Mesenchymal stem cell (in vitro differentiated cells and primary cell): ENCODE results near the gene TMF1.

Experiments
- DNase-seq: peaks from one replicate; pipeline ENCODE4 v3.0.0-alpha.2; 2013
- H2AFZ ChIP-seq: one replicate; pipeline ENCODE4 v1.6.1; 2013; ENCODE audit warnings: low read depth, mild to moderate bottlenecking, control low read depth, inconsistent platforms, low read length, moderate library complexity
- H2AK5ac ChIP-seq: 2 replicates; pipeline ENCODE4 v1.6.1; 2013; ENCODE audit warnings: low read length, moderate library complexity, mild to moderate bottlenecking, inconsistent platforms; ENCODE audit not compliant: severe bottlenecking
- H2BK120ac ChIP-seq: one replicate; pipeline ENCODE4 v1.6.1; 2013; ENCODE audit warnings: low read depth, mild to moderate bottlenecking, inconsistent platforms, low read length, moderate library complexity
- H2BK12ac ChIP-seq, 2 experiments: one replicate each; pipeline ENCODE4 v1.6.1; 2013; ENCODE audit warnings: inconsistent platforms in 2 of 2, low read length in 2 of 2, mild to moderate bottlenecking in 2 of 2, moderate library complexity in 2 of 2, control low read depth in 1 of 2
- H2BK15ac ChIP-seq: one replicate; pipeline ENCODE4 v1.6.1; 2013; ENCODE audit warnings: mild to moderate bottlenecking, low read depth, inconsistent platforms; ENCODE audit not compliant: poor library complexity, severe bottlenecking
- H2BK5ac ChIP-seq: 2 replicates; pipeline ENCODE4 v1.6.1; 2013; ENCODE audit warnings: low read depth, mild to moderate bottlenecking, low read length, control low read depth, inconsistent platforms; ENCODE audit not compliant: poor library complexity, severe bottlenecking
- H3K14ac ChIP-seq, 2 experiments: one replicate each; pipeline ENCODE4 v1.6.1; 2013; ENCODE audit warnings: inconsistent platforms in 2 of 2, low read length in 2 of 2, control low read depth in 1 of 2, mild to moderate bottlenecking in 1 of 2, moderate library complexity in 1 of 2
- H3K18ac ChIP-seq, 2 experiments: one replicate each; pipeline ENCODE4 v1.6.1; 2013; ENCODE audit warnings: inconsistent platforms in 2 of 2, low read length in 2 of 2, control low read depth in 1 of 2, low read depth in 1 of 2, mild to moderate bottlenecking in 1 of 2
- H3K23ac ChIP-seq, 2 experiments: one replicate each; pipeline ENCODE4 v1.6.1; 2013; ENCODE audit warnings: inconsistent platforms in 2 of 2, low read length in 2 of 2, mild to moderate bottlenecking in 2 of 2, moderate library complexity in 2 of 2, control low read depth in 1 of 2
- H3K27ac ChIP-seq: 2 replicates; pipeline ENCODE4 v1.5.1; 2013; ENCODE audit warnings: mild to moderate bottlenecking, moderate library complexity, low read length, control low read depth, inconsistent platforms; ENCODE audit not compliant: poor library complexity, severe bottlenecking
- H3K27me3 ChIP-seq, 2 experiments: 2 replicates each; pipeline versions ENCODE4 v1.6.1 to v1.7.0; 2013; ENCODE audit warnings: low read length in 2 of 2, mild to moderate bottlenecking in 2 of 2, moderate library complexity in 2 of 2, control low read depth in 1 of 2, inconsistent platforms in 1 of 2; ENCODE audit not compliant: control insufficient read depth in 1 of 2, insufficient read depth in 1 of 2
- H3K36me3 ChIP-seq, 2 experiments: 2 replicates each; pipeline versions ENCODE4 v1.6.1 to v1.7.0; 2013; ENCODE audit warnings: low read length in 2 of 2, control low read depth in 1 of 2, inconsistent platforms in 1 of 2, low read depth in 1 of 2, mild to moderate bottlenecking in 1 of 2; ENCODE audit not compliant: insufficient read depth in 2 of 2, control insufficient read depth in 1 of 2
- H3K4ac ChIP-seq, 2 experiments: one replicate each; pipeline ENCODE4 v1.6.1; 2013; ENCODE audit warnings: inconsistent platforms in 2 of 2, low read length in 2 of 2, mild to moderate bottlenecking in 2 of 2, moderate library complexity in 2 of 2, control low read depth in 1 of 2, low read depth in 1 of 2
- H3K4me1 ChIP-seq: 2 replicates; pipeline ENCODE4 v1.6.1; 2013; ENCODE audit warnings: low read depth, low read length, control low read depth; ENCODE audit not compliant: control insufficient read depth, insufficient read depth
- H3K4me2 ChIP-seq: 2 replicates; pipeline ENCODE4 v1.6.1; 2013; ENCODE audit warnings: low read length, mild to moderate bottlenecking, inconsistent platforms; ENCODE audit not compliant: poor library complexity, severe bottlenecking
- H3K4me3 ChIP-seq, 2 experiments: 2 replicates each; pipeline versions ENCODE4 v1.5.1 to v1.7.0; 2013; ENCODE audit warnings: low read length in 2 of 2, mild to moderate bottlenecking in 2 of 2, control low read depth in 1 of 2, low read depth in 1 of 2; ENCODE audit not compliant: insufficient read depth in 1 of 2
- H3K79me1 ChIP-seq: replicated peaks from 2 replicates; pipeline ENCODE4 v1.6.1; 2013; ENCODE audit warnings: mild to moderate bottlenecking, control low read depth, low read length, inconsistent platforms; ENCODE audit not compliant: poor library complexity, severe bottlenecking
- H3K9ac ChIP-seq: 2 replicates; pipeline ENCODE4 v1.7.0; 2013; ENCODE audit warnings: mild to moderate bottlenecking, low read length, moderate library complexity
- H3K9me3 ChIP-seq: 2 replicates; pipeline ENCODE4 v1.7.0; 2013; ENCODE audit warnings: mild to moderate bottlenecking, low read length; ENCODE audit not compliant: control insufficient read depth
- H4K8ac ChIP-seq: one replicate; pipeline ENCODE4 v1.6.1; 2013; ENCODE audit warnings: inconsistent platforms, mild to moderate bottlenecking, low read length, moderate library complexity
- H4K91ac ChIP-seq: one replicate; pipeline ENCODE4 v1.6.1; 2013; ENCODE audit warnings: mild to moderate bottlenecking, low read length, inconsistent platforms
- WGBS: methylation state at CpG from one replicate; pipeline ENCODE4 v1.1.7; 2013; ENCODE audit warnings: mixed read lengths; 5-methylcytosine and 5-hydroxymethylcytosine counted together

Gene TMF1

DNA sequence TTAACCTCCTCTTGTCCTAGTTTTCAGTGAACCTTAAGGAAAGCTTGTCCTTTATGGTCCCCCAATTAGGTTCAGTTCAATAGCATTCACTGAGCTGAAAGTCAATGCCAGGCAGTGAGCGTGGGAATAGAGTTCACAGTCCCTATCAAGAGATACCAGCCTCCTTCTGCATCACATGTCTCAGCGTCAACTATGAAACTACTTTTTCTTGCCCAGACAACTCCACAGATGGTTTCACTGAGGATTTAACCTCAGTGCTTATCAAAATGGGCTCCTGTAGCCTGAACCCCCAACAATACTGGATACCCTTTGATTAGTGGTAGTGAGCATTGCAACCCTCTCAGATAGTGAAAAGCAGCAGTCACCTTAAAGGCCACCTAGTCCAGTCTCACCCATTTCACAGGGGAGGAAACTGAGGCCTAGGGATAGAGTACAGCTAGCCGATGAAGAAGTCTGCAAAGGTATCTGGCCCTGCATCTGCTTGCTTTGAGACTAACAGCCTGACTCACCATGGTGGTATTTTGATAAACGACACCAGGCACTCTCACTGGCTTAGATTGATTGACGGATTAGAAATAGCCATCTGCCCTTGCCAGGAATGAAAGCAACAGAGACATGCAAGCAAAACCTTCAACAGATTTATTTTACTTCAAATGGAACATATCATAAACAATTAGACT lies 29.6 kb upstream of the TMF1 start:
- no peaks in the 10 kb centered on the region for H3K27me3 ChIP-seq
- 60% methylated on average over 5 of the region's 5 CpGs for WGBS
- no peak overlapping the region for H2BK12ac ChIP-seq
- DNase-seq, result peak; percentile 29
- H2AFZ ChIP-seq, result peak overlapping the region; percentile 4
- H3K27ac ChIP-seq, result peak overlapping the region; percentile 65
- H2AK5ac ChIP-seq, result peak overlapping the region; percentile 94
- peak overlapping the region; percentile 96 for H3K9ac ChIP-seq
- H3K14ac ChIP-seq, result peak overlapping the region in 1 of 2 experiments; percentile 7
- no peak overlapping the region for H3K4me2 ChIP-seq
- no peaks in the 10 kb centered on the region for H3K36me3 ChIP-seq
- H4K91ac ChIP-seq, result no peak overlapping the region
- H3K23ac ChIP-seq, result no peak overlapping the region
- no peak overlapping the region for H2BK120ac ChIP-seq
- H3K79me1 ChIP-seq, result peaks cover 4% of the 10 kb centered on the region
- no peak overlapping the region for H4K8ac ChIP-seq
- H3K9me3 ChIP-seq, result no peaks in the 10 kb centered on the region
- H3K18ac ChIP-seq, result no peak overlapping the region
- H2BK5ac ChIP-seq, result no peak overlapping the region
- H2BK15ac ChIP-seq, result no peak overlapping the region
- H3K4me3 ChIP-seq, result no peak overlapping the region
- H3K4ac ChIP-seq, result no peak overlapping the region
- peaks cover 12% of the 10 kb centered on the region for H3K4me1 ChIP-seq

- Histone ChIP-seq H3K9ac (peak within 1 kb of the TSS; percentile 89), H3K79me1 (peaks cover 6% of the 10 kb centered on the region), H2BK5ac (peak within 1 kb of the TSS; percentile 51), H3K14ac (no peak within 1 kb of the TSS), H3K23ac (no peak within 1 kb of the TSS), H3K4me3 (peak within 1 kb of the TSS; percentile 82 to 89), H3K4ac (peak within 1 kb of the TSS in 1 of 2 experiments; percentile 73), H3K36me3 (peaks cover 4 to 5% of the 10 kb centered on the region in 2 experiments), H4K8ac (no peak within 1 kb of the TSS), H2BK12ac (no peak within 1 kb of the TSS), H4K91ac (peak within 1 kb of the TSS; percentile 46), H3K27me3 (no peaks in the 10 kb centered on the region), H2AFZ (peak within 1 kb of the TSS; percentile 49), H2BK120ac (peak within 1 kb of the TSS; percentile 77), H3K9me3 (no peaks in the 10 kb centered on the region), H2AK5ac (no peak within 1 kb of the TSS), H2BK15ac (no peak within 1 kb of the TSS), H3K4me2 (peak within 1 kb of the TSS; percentile 66), H3K4me1 (peaks cover 9% of the 10 kb centered on the region), H3K27ac (no peak within 1 kb of the TSS), H3K18ac (peak within 1 kb of the TSS in 1 of 2 experiments; percentile 24)
- DNase-seq, result peak; percentile 87
- 0% methylated on average over 9 of the region's 37 CpGs for WGBS
These were observed 28.2 kb upstream of the TMF1 start, which contains the start of gene UBA3 for GRCh38 chr3:69080233-69080920. Gene UBA3 (minus strand): TSS chr3:69080365. CDS start chr3:69080353, 12 bp downstream.

GRCh38 chr3:69079269-69080159 lies 27.4 kb upstream of the TMF1 start:
- H3K4me3 ChIP-seq, result peak overlapping the region; percentile 82 to 89
- H3K79me1 ChIP-seq, result peaks cover 6% of the 10 kb centered on the region
- H2BK12ac ChIP-seq, result no peak overlapping the region
- H3K27ac ChIP-seq, result no peak overlapping the region
- peak overlapping the region; percentile 49 for H2AFZ ChIP-seq
- H2BK120ac ChIP-seq, result peak overlapping the region; percentile 77
- H3K36me3 ChIP-seq, result peaks cover 4 to 13% of the 10 kb centered on the region in 2 experiments
- H2BK15ac ChIP-seq, result no peak overlapping the region
- peak overlapping the region; percentile 51 for H2BK5ac ChIP-seq
- H2AK5ac ChIP-seq, result no peak overlapping the region
- whole genome bisulfite sequencing, result 4% methylated on average over 15 of the region's 29 CpGs
- DNase-seq, result peak; percentile 22
- H3K4ac ChIP-seq, result peak overlapping the region in 1 of 2 experiments; percentile 73
- H3K23ac ChIP-seq, result no peak overlapping the region
- H3K4me2 ChIP-seq, result peak overlapping the region; percentile 66
- H3K9ac ChIP-seq, result peak overlapping the region; percentile 89
- no peak overlapping the region for H4K8ac ChIP-seq
- peaks cover 9% of the 10 kb centered on the region for H3K4me1 ChIP-seq
- H3K18ac ChIP-seq, result no peak overlapping the region
- H4K91ac ChIP-seq, result peak overlapping the region; percentile 46
- no peak overlapping the region for H3K14ac ChIP-seq
- no peaks in the 10 kb centered on the region for H3K9me3 ChIP-seq
- H3K27me3 ChIP-seq, result no peaks in the 10 kb centered on the region
